HFF-Myc (cell line): Measurements from ENCODE around the gene KBTBD3.
A peak's percentile ranks its signal among the peaks of the same experiment; 100 is the strongest.

Experiments used
- DNase-seq: peaks from one replicate; pipeline ENCODE4 v3.0.0-alpha.2; 2011; ENCODE audit warnings: low read depth; ENCODE audit errors: extremely low read depth
- H3K4me3 ChIP-seq: replicated peaks from 2 replicates; pipeline ENCODE4 v1.5.1; 2011; ENCODE audit warnings: low read depth, mild to moderate bottlenecking, control low read depth, low read length
- CTCF ChIP-seq: IDR thresholded peaks from 2 replicates; pipeline ENCODE4 v1.5.1; 2012; ENCODE audit warnings: mild to moderate bottlenecking, low read depth, low read length, control low read depth; ENCODE audit errors: missing control alignments

The KBTBD3 gene

GRCh38 chr11:106082096-106082495 lies 4.9 kb upstream of the KBTBD3 start:
- no peak overlapping the region for H3K4me3 ChIP-seq
- TF ChIP-seq CTCF, result no peak
- no peak for DNase-seq

GRCh38 chr11:106077609-106078455 lies 685 bp upstream of the KBTBD3 start, which contains the start of gene AASDHPPT:
AASDHPPT (plus strand) TSS chr11:106077662; CDS start chr11:106077711, 49 bp downstream.
- TF ChIP-seq CTCF, result no peak

GRCh38 chr11:106076171-106076918 lies 802 bp downstream of the KBTBD3 start:
- no peak for TF ChIP-seq CTCF
- DNase-seq, result no peak
- peak overlapping the region; percentile 88 for H3K4me3 ChIP-seq

More at GRCh38 chr11:106077609-106078455, 685 bp upstream of the KBTBD3 start, which contains the start of gene AASDHPPT:
- peak within 1 kb of the TSS; percentile 88 for H3K4me3 ChIP-seq
- no peak for DNase-seq

- TF ChIP-seq CTCF, result no peak
- DNase-seq, result no peak
- H3K4me3 ChIP-seq, result no peak overlapping the region
These were observed 4.3 kb downstream of the KBTBD3 start for GRCh38 chr11:106072804-106073203.

GRCh38 chr11:106070606-106071005 lies 6.5 kb downstream of the KBTBD3 start:
- no peak for DNase-seq
- H3K4me3 ChIP-seq, result no peak overlapping the region
- no peak for TF ChIP-seq CTCF

GRCh38 chr11:106063009-106063408 lies 14.1 kb downstream of the KBTBD3 start:
- DNase-seq, result no peak
- no peak for TF ChIP-seq CTCF
- H3K4me3 ChIP-seq, result no peak overlapping the region
